Measurements from ENCODE around the gene ZNF740. TPM values are rescaled to one million over a fixed set of nuclear protein-coding genes. Genes with fewer than 3 reads are reported as not detected.

The ZNF740 gene
- total RNA-seq, 1 donor from 2014 or later, result 67.2 TPM

DNA sequence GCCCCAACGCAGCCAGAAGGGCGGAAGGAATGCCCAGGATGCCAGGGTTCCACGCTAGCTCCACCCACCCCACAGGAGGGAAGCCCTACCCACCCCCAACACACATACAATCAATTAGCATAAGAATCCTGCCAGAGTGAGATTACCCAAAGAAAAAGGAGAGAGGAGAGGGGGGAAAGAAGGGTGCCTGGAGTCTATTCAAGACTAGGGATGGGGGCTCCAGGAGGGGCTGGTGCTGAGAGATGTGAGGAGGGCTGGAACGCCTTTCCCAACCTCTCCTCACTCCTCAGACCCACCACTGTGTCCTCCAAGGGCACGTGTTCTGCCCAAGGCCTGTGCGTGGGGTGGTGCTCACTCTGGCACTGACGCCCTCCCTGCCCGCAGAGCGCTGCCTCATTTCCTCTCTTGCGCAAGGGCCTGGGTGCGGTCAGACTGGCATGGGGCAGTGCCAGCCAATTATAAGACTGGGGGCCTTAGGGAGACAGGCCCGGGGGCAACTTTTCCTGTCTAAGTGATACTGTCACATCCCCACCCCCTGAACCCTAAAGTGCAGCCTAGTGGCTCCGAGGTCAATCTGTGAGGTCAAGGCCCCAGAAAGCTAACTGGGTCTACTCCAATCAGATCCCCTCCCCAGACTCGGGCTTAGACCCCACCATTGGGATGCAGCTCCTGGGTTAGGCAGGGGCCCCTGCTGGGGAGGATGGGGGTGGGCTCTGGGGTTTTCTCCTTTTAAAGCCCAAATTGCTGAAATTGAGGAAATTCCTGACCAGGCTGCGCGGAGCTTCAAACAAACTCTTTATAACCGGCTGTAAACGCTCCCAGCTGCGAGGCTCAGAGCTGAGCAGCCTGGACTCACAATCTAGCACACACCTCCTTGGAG lies 36.8 kb downstream of the ZNF740 start:
- Mint-ChIP-seq H3K4me1 (peaks cover 66% of the 10 kb centered on the region), H3K27me3 (no peaks in the 10 kb centered on the region), H3K4me3 (no peak overlapping the region), H3K27ac (peak overlapping the region; percentile 37), H3K9me3 (no peaks in the 10 kb centered on the region), H3K36me3 (ENCODE audit: low read depth) (peaks cover 24% of the 10 kb centered on the region)
- CTCF ChIA-PET, result interaction anchor here (1.4 to 14.7 kb wide), 3 partner anchors 51 to 128 kb away, joined by 3 to 298 read pairs (median 16); partner anchors contain the start of genes ESPL1 and PFDN5
- ATAC-seq (ENCODE audit: low read depth) (no peak), DNase-seq (no peak)
- POLR2A ChIA-PET, result interaction anchor here (0.9 to 6.1 kb wide), 8 partner anchors 8 to 162 kb away, joined by 3 to 48 read pairs (median 6); partner anchors contain the start of genes AAAS, CSAD, ESPL1 and SP1
- intact Hi-C loops (cut with micrococcal nuclease), result loop anchor here (10.0 kb wide), 1 partner anchor 288 kb away; the partner anchor contains the start of genes NPFF and TARBP2
- TF ChIP-seq, protein P1, sequence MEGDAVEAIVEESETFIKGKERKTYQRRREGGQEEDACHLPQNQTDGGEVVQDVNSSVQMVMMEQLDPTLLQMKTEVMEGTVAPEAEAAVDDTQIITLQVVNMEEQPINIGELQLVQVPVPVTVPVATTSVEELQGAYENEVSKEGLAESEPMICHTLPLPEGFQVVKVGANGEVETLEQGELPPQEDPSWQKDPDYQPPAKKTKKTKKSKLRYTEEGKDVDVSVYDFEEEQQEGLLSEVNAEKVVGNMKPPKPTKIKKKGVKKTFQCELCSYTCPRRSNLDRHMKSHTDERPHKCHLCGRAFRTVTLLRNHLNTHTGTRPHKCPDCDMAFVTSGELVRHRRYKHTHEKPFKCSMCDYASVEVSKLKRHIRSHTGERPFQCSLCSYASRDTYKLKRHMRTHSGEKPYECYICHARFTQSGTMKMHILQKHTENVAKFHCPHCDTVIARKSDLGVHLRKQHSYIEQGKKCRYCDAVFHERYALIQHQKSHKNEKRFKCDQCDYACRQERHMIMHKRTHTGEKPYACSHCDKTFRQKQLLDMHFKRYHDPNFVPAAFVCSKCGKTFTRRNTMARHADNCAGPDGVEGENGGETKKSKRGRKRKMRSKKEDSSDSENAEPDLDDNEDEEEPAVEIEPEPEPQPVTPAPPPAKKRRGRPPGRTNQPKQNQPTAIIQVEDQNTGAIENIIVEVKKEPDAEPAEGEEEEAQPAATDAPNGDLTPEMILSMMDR (IDR thresholded peaks at IDR 0.05), result no peak

DNA sequence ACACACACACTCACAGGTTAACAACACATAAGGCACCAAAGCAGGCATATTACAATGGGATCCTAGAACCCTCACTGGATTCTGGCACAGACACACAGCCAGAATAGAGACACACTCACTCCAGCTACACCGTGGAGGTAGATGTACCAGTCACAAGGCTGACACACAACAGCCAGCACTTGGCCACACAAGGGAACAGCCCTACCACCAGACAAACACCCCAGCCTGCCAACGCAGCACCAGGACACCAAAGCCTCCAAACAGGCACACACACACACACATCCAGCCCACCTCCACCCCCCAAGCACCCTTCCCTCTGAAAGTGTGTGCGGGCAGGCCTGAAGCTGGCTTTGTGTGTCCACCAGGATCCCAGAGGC lies 37.4 kb downstream of the ZNF740 start:
- ChIA-PET CTCF (interaction anchor here (1.0 to 14.7 kb wide), 4 partner anchors 9 to 127 kb away, joined by 3 to 298 read pairs (median 10); partner anchors contain the start of genes ESPL1 and PFDN5), POLR2A (interaction anchor here (1.0 to 1.7 kb wide), 6 partner anchors 9 to 161 kb away, joined by 3 to 7 read pairs (median 6); partner anchors contain the start of genes CSAD, ESPL1, SP1 and ZNF740)
- Mint-ChIP-seq H3K4me1 (peaks cover 65% of the 10 kb centered on the region), H3K36me3 (ENCODE audit: low read depth) (peaks cover 21% of the 10 kb centered on the region), H3K27ac (peak overlapping the region; percentile 37), H3K4me3 (peak overlapping the region; percentile 7), H3K27me3 (no peaks in the 10 kb centered on the region), H3K9me3 (no peaks in the 10 kb centered on the region)
- DNase-seq (no peak), ATAC-seq (ENCODE audit: low read depth) (no peak)
- TF ChIP-seq, protein P1 (IDR thresholded peaks at IDR 0.05), result no peak
- intact Hi-C loops (cut with micrococcal nuclease), result loop anchor here (10.0 kb wide), 1 partner anchor 287 kb away; the partner anchor contains the start of genes NPFF and TARBP2

GRCh38 chr12:53218551-53219291 lies 38.2 kb downstream of the ZNF740 start:
- CTCF ChIA-PET, result interaction anchor here (1.0 to 14.7 kb wide), 4 partner anchors 10 to 127 kb away, joined by 3 to 298 read pairs (median 5); partner anchors contain the start of genes ESPL1 and PFDN5
- ATAC-seq (ENCODE audit: low read depth) (no peak), DNase-seq (no peak)
- no peaks in the 10 kb centered on the region for H3K9me3 Mint-ChIP-seq
- intact Hi-C loops (cut with micrococcal nuclease), result loop anchor here (10.0 kb wide), 1 partner anchor 286 kb away; the partner anchor contains the start of genes NPFF and TARBP2
- peaks cover 16% of the 10 kb centered on the region for H3K36me3 Mint-ChIP-seq (ENCODE audit: low read depth)
- H3K4me3 Mint-ChIP-seq, result peak overlapping the region; percentile 89
- TF ChIP-seq, protein P1 (IDR thresholded peaks at IDR 0.05), result no peak
- H3K27ac Mint-ChIP-seq, result peak overlapping the region; percentile 86
- H3K27me3 Mint-ChIP-seq, result no peaks in the 10 kb centered on the region
- peaks cover 59% of the 10 kb centered on the region for H3K4me1 Mint-ChIP-seq
- POLR2A ChIA-PET, result interaction anchor here (0.9 to 3.8 kb wide), 15 partner anchors 10 to 140 kb away, joined by 3 to 66 read pairs (median 7); partner anchors contain the start of genes AAAS, CSAD, ESPL1 and ITGB7

DNA sequence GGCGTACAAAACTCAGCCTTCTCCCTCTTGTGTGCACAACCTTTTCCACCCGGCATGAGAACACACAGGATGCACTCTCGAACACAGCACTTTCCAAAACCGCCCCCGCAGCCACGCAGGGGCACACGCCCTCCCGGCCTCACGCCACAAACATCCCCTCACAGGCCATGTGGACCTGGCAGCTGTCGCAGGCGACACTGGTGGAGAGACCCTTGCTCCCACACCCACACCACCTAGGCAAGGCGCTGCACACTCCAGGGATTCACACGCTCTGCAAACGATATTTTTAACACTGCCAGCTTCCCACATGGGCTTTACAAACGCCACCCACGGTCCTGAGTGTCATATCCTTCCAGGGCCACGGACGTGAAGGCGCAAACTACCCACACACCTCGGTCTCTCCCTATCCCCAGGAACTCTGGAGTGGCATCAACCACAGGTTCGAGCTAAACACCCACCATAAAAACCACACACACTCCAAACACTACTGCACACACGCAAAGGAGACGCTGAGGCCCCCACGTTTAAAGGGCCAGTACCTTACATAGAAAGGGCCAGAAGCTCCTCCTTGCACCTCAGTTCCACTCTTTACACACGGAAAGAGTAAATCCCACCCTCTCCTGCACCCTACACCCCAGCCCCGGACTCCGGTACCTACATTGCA lies 38.9 kb downstream of the ZNF740 start:
- DNase-seq, result no peak
- H3K27me3 Mint-ChIP-seq, result no peaks in the 10 kb centered on the region
- no peaks in the 10 kb centered on the region for H3K9me3 Mint-ChIP-seq
- ChIA-PET POLR2A (interaction anchor here (0.5 to 3.8 kb wide), 27 partner anchors 8 to 1824 kb away, joined by 3 to 66 read pairs (median 4); partner anchors contain the start of genes AAAS, CSAD, ESPL1 and ITGB7), CTCF (interaction anchor here (1.0 to 14.7 kb wide), 5 partner anchors 11 to 126 kb away, joined by 3 to 298 read pairs (median 5); partner anchors contain the start of genes AAAS, ESPL1 and PFDN5)
- TF ChIP-seq, protein P1 (IDR thresholded peaks at IDR 0.05), result no peak
- H3K4me1 Mint-ChIP-seq, result peaks cover 55% of the 10 kb centered on the region
- H3K27ac Mint-ChIP-seq, result peak overlapping the region; percentile 86
- peak overlapping the region; percentile 89 for H3K4me3 Mint-ChIP-seq
- no peak for ATAC-seq (ENCODE audit: low read depth)
- intact Hi-C loops (cut with micrococcal nuclease), result loop anchor here (10.0 kb wide), 1 partner anchor 285 kb away; the partner anchor contains the start of genes NPFF and TARBP2
- peaks cover 11% of the 10 kb centered on the region for H3K36me3 Mint-ChIP-seq (ENCODE audit: low read depth)

All from activated B cell treated with CpG ODN at 0.5 μM for 24 hours (primary cell).